CD14-positive monocyte (primary cell): ENCODE measurements around the gene SLC1A6. TPM values are rescaled to one million over a fixed set of nuclear protein-coding genes. Genes with fewer than 3 reads are reported as not detected.

ENCODE experiments used
- DNase-seq, 3 donors: peaks; one replicate each; pipeline ENCODE4 v3.0.0-alpha.2; 2011 to 2022
- H2AFZ ChIP-seq: 2 replicates; pipeline ENCODE4 v1.6.0; 2012; ENCODE audit warnings: mild to moderate bottlenecking, low read depth, low read length, inconsistent platforms; ENCODE audit not compliant: insufficient read depth, poor library complexity, severe bottlenecking
- H3K27ac ChIP-seq, 2 donors: 1 replicate in 1 of 2; 2 replicates in 1 of 2; pipeline ENCODE4 v1.5.1; 2012 to 2013; ENCODE audit warnings: low read length in 2 of 2, control low read depth in 1 of 2, inconsistent platforms in 1 of 2, low read depth in 1 of 2, mild to moderate bottlenecking in 1 of 2
- H3K27me3 ChIP-seq, 2 donors: one replicate each; pipeline versions ENCODE4 v1.6.0 to v1.6.1; 2011 to 2013; ENCODE audit warnings: low read length in 2 of 2; ENCODE audit not compliant: control insufficient read depth in 2 of 2, insufficient read depth in 2 of 2
- H3K36me3 ChIP-seq, 2 donors: replicated peaks in 1 of 2; 1 replicate in 1 of 2; 2 replicates in 1 of 2; pipeline versions ENCODE4 v1.5.1 to v1.6.1; 2012 to 2013; ENCODE audit warnings: low read length in 2 of 2, control low read depth in 1 of 2, inconsistent platforms in 1 of 2, mild to moderate bottlenecking in 1 of 2; ENCODE audit not compliant: insufficient read depth in 2 of 2, control insufficient read depth in 1 of 2
- H3K4me1 ChIP-seq, 2 donors: 1 replicate in 1 of 2; 2 replicates in 1 of 2; pipeline versions ENCODE4 v1.5.1 to v1.6.1; 2012 to 2013; ENCODE audit warnings: low read length in 2 of 2, control low read depth in 1 of 2, inconsistent platforms in 1 of 2, mild to moderate bottlenecking in 1 of 2, moderate library complexity in 1 of 2; ENCODE audit not compliant: insufficient read depth in 2 of 2, control insufficient read depth in 1 of 2
- H3K4me2 ChIP-seq: replicated peaks from 2 replicates; pipeline ENCODE3; 2012; ENCODE audit warnings: low read length, moderate library complexity, mild to moderate bottlenecking; ENCODE audit not compliant: poor library complexity, severe bottlenecking; ENCODE audit errors: extremely low read depth
- H3K4me3 ChIP-seq, 3 experiments: fragments of 200-600 bp in 1 of 3; sonication (generic) in 1 of 3; replicated peaks in 1 of 3; 1 replicate in 2 of 3; 2 replicates in 1 of 3; pipeline ENCODE4 v1.5.1; 2011 to 2013; ENCODE audit warnings: low read length in 3 of 3, mild to moderate bottlenecking in 3 of 3, control low read depth in 2 of 3, low read depth in 2 of 3, inconsistent platforms in 1 of 3, moderate library complexity in 1 of 3
- H3K79me2 ChIP-seq: 2 replicates; pipeline ENCODE4 v1.6.0; 2012; ENCODE audit warnings: mild to moderate bottlenecking, control low read depth, inconsistent platforms, low read length, moderate library complexity; ENCODE audit not compliant: insufficient read depth
- H3K9ac ChIP-seq: 2 replicates; pipeline ENCODE4 v1.6.0; 2017; ENCODE audit warnings: low read length, mild to moderate bottlenecking; ENCODE audit not compliant: insufficient read depth, poor library complexity, severe bottlenecking
- H3K9me3 ChIP-seq, 2 donors: replicated peaks in 1 of 2; 1 replicate in 1 of 2; 2 replicates in 1 of 2; pipeline versions ENCODE4 v1.5.1 to v1.6.1; 2012 to 2013; ENCODE audit warnings: low read length in 2 of 2, control low read depth in 1 of 2; ENCODE audit not compliant: control insufficient read depth in 1 of 2, insufficient read depth in 1 of 2
- H4K20me1 ChIP-seq: 2 replicates; pipeline ENCODE4 v1.6.0; 2012; ENCODE audit warnings: mild to moderate bottlenecking, low read length, control low read depth, moderate library complexity; ENCODE audit not compliant: insufficient read depth
- H3K27ac Mint-ChIP-seq, 7 donors: one replicate each; pipeline ENCODE4 v1.8.0; 2020; ENCODE audit warnings: mild to moderate bottlenecking in 7 of 7, mixed read lengths in 7 of 7, moderate library complexity in 6 of 7, inconsistent platforms in 2 of 7
- H3K27me3 Mint-ChIP-seq, 3 donors: one replicate each; pipeline ENCODE4 v1.8.0; 2021 to 2022; ENCODE audit warnings: low read depth in 3 of 3, mild to moderate bottlenecking in 3 of 3, mixed read lengths in 3 of 3, moderate library complexity in 3 of 3, inconsistent platforms in 1 of 3
- H3K36me3 Mint-ChIP-seq, 2 donors: one replicate each; pipeline ENCODE4 v1.8.0; 2020; ENCODE audit warnings: mixed read lengths in 2 of 2, inconsistent platforms in 1 of 2, mild to moderate bottlenecking in 1 of 2
- H3K4me1 Mint-ChIP-seq: one replicate; pipeline ENCODE4 v1.8.0; 2020; ENCODE audit warnings: mild to moderate bottlenecking, mixed read lengths
- H3K4me3 Mint-ChIP-seq, 2 donors: one replicate each; pipeline ENCODE4 v1.8.0; 2020; ENCODE audit warnings: mild to moderate bottlenecking in 2 of 2, mixed read lengths in 2 of 2, moderate library complexity in 1 of 2
- H3K9me3 Mint-ChIP-seq, 7 donors: one replicate each; pipeline ENCODE4 v1.8.0; 2020 to 2022; ENCODE audit warnings: mixed read lengths in 7 of 7, mild to moderate bottlenecking in 6 of 7, moderate library complexity in 6 of 7, inconsistent platforms in 2 of 7
- CTCF ChIP-seq: fragments of 200-600 bp; IDR thresholded peaks from one replicate; pipeline ENCODE4 v1.8.0; 2022; ENCODE audit warnings: antibody characterized with exemption, mild to moderate bottlenecking
- WGBS: methylation state at CpG from one replicate; pipeline ENCODE4 v1.1.5; 2013; ENCODE audit warnings: missing lambda C conversion rate; ENCODE audit not compliant: insufficient coverage; 5-methylcytosine and 5-hydroxymethylcytosine counted together
- intact Hi-C, 2 donors: fragments of 100-400 bp; cut with micrococcal nuclease; formaldehyde crosslinking; loops; one replicate each; pipeline versions ENCODE4 v1.15.0 to v1.15.1; 2023
- polyA plus RNA-seq, 3 donors: library from polyadenylated mRNA; depleted of rRNA in 1 of 3; unstranded in 2 of 3; stranded (reverse) in 1 of 3; fragments of 300-500 nt in 2 of 3; fragments of >200 nt in 1 of 3; fragmentation: Illumina TruSeq in 2 of 3; gene quantifications; 1 replicate in 2 of 3; 2 replicates in 1 of 3; pipeline ENCODE4 v1.2.3, GENCODE V29; 2012 to 2021

Gene SLC1A6
- polyA plus RNA-seq, 3 donors, result not detected

DNA sequence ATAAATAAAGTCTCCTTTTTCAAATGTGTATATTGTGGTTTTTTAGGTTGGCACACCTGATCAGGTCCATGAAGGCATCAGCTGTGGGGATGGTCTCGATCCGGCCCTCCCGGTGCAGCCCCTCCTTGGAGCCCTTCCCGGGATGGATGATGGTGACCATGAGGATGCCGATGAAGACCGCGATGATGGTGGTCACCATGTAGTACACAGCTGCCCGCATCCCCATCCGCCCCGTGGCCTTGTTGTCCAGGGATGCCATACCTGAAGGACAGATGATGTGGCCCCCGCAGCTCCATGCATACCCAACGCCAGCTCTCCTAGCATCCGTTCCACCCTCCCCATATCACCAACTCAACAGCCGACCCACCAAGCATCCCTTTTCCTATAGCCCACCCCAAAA, 11.4 kb downstream of the SLC1A6 start:
- Histone ChIP-seq H3K4me1 (no peaks in the 10 kb centered on the region), H3K27me3 (no peaks in the 10 kb centered on the region), H3K9ac (no peak overlapping the region), H3K4me3 (no peak overlapping the region), H3K9me3 (no peaks in the 10 kb centered on the region), H4K20me1 (no peaks in the 10 kb centered on the region), H2AFZ (no peak overlapping the region), H3K27ac (no peak overlapping the region), H3K36me3 (no peaks in the 10 kb centered on the region), H3K79me2 (no peaks in the 10 kb centered on the region), H3K4me2 (no peak overlapping the region)
- Mint-ChIP-seq H3K27ac (no peak overlapping the region), H3K4me1 (no peaks in the 10 kb centered on the region), H3K36me3 (no peaks in the 10 kb centered on the region), H3K4me3 (no peak overlapping the region), H3K27me3 (peaks cover 0 to 10% (median 6%) of the 10 kb centered on the region in 3 donors), H3K9me3 (peaks cover 0 to 13% (median 1%) of the 10 kb centered on the region in 7 donors)
- DNase-seq, result no peak
- no peak for TF ChIP-seq CTCF
- intact Hi-C loops, result no loop called here
- WGBS, result 96% methylated on average over 14 of the region's 14 CpGs

DNA sequence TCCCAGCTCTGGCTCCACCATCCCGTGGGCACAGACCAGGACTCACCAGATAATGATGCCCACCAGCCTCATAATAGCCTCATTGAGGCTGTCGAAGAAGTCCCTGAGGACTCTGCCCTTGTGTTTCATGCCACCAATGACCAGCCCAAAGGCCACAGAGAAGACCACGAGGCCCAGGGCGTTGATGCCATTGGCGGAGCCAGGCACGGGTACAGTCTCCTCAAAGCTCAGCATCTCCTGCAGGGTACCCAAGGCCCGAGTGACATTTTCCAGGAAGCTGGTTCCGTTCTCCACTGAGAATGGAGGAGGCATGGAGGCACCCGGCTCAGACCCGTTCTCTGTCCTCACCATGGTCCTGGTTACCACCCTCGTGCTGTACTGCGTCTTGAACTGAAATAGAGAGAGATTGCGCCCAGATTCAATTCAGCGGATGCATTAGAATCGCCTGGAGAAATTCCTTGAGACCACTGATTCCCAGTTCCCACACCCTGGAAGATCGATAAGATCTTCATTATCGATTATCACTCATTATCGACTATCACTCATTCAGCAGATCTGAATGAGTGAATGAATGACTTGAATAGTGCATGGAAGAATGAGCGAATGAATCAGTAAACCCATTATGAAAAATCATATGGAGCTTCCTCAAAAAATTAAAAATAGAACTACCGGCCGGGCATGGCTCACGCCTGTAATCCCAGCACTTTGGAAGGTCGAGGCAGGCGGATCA, 17.5 kb downstream of the SLC1A6 start:
- no peak for TF ChIP-seq CTCF
- no peak overlapping the region for H3K27ac Mint-ChIP-seq
- H4K20me1 ChIP-seq, result no peaks in the 10 kb centered on the region
- H3K4me1 Mint-ChIP-seq, result no peaks in the 10 kb centered on the region
- peaks cover 0 to 2% (median 0%) of the 10 kb centered on the region in 3 donors for H3K27me3 Mint-ChIP-seq
- H3K36me3 ChIP-seq, result no peaks in the 10 kb centered on the region
- no peaks in the 10 kb centered on the region for H3K79me2 ChIP-seq
- H3K36me3 Mint-ChIP-seq, result no peaks in the 10 kb centered on the region
- 95% methylated on average over 13 of the region's 24 CpGs for WGBS
- intact Hi-C loops, result no loop called here
- H3K4me3 ChIP-seq, result no peak overlapping the region
- no peak overlapping the region for H3K27ac ChIP-seq
- no peak overlapping the region for H3K4me3 Mint-ChIP-seq
- no peak overlapping the region for H3K9ac ChIP-seq
- no peak for DNase-seq
- no peaks in the 10 kb centered on the region for H3K4me1 ChIP-seq
- peaks cover 34 to 47% of the 10 kb centered on the region in 2 donors for H3K9me3 ChIP-seq
- H2AFZ ChIP-seq, result no peak overlapping the region
- H3K9me3 Mint-ChIP-seq, result peaks cover 4 to 11% (median 7%) of the 10 kb centered on the region in 7 donors
- no peaks in the 10 kb centered on the region for H3K27me3 ChIP-seq
- no peak overlapping the region for H3K4me2 ChIP-seq
